ENCODE results near the gene ANXA11. TPM values are rescaled to one million over a fixed set of nuclear protein-coding genes. Genes with fewer than 3 reads are reported as not detected.

ANXA11 gene
- total and polyA plus RNA-seq, 5 donors from 2014 or later, result 252 to 316 (median 277) TPM

GRCh38 chr10:80126876-80127275 lies 78.5 kb downstream of the ANXA11 start:
- no peak overlapping the region for H3K27ac Mint-ChIP-seq
- no peak for ATAC-seq (ENCODE audit: low read depth in 2 of 2)
- H3K9me3 Mint-ChIP-seq, result no peaks in the 10 kb centered on the region
- Histone ChIP-seq H3K9me3 (ENCODE audit: control insufficient read depth in 2 of 2, low read length in 2 of 2) (no peaks in the 10 kb centered on the region), H3K27ac (ENCODE audit: insufficient read depth, low read length, poor library complexity, severe bottlenecking) (no peak overlapping the region), H3K36me3 (ENCODE audit: control insufficient read depth, insufficient read depth, low read length) (no peaks in the 10 kb centered on the region), H3K4me3 (ENCODE audit: low read depth, low read length) (no peak overlapping the region), H3K27me3 (ENCODE audit: control insufficient read depth, insufficient read depth, low read length) (peaks cover 9% of the 10 kb centered on the region), H3K4me1 (ENCODE audit: control insufficient read depth, insufficient read depth, low read length, poor library complexity, severe bottlenecking) (no peaks in the 10 kb centered on the region)
- no peaks in the 10 kb centered on the region for H3K36me3 Mint-ChIP-seq
- no peak for DNase-seq
- peaks cover 0 to under 1% (median 0%) of the 10 kb centered on the region in 4 donors for H3K4me1 Mint-ChIP-seq
- no peak overlapping the region for H3K4me3 Mint-ChIP-seq
- H3K27me3 Mint-ChIP-seq, result peaks cover 36% of the 10 kb centered on the region

- Mint-ChIP-seq H3K4me3 (no peak overlapping the region), H3K27me3 (peaks cover 37% of the 10 kb centered on the region), H3K27ac (no peak overlapping the region), H3K36me3 (no peaks in the 10 kb centered on the region), H3K4me1 (no peaks in the 10 kb centered on the region), H3K9me3 (no peaks in the 10 kb centered on the region)
- no peak overlapping the region for H3K27ac ChIP-seq (ENCODE audit: insufficient read depth, low read length, poor library complexity, severe bottlenecking)
- H3K36me3 ChIP-seq (ENCODE audit: control insufficient read depth, insufficient read depth, low read length), result no peaks in the 10 kb centered on the region
- ATAC-seq (ENCODE audit: low read depth in 2 of 2), result no peak
- H3K9me3 ChIP-seq (ENCODE audit: control insufficient read depth in 2 of 2, low read length in 2 of 2), result no peaks in the 10 kb centered on the region
- no peak overlapping the region for H3K4me3 ChIP-seq (ENCODE audit: low read depth, low read length)
- DNase-seq, result no peak
- H3K4me1 ChIP-seq (ENCODE audit: control insufficient read depth, insufficient read depth, low read length, poor library complexity, severe bottlenecking), result no peaks in the 10 kb centered on the region
- H3K27me3 ChIP-seq (ENCODE audit: control insufficient read depth, insufficient read depth, low read length), result no peaks in the 10 kb centered on the region
Observed at GRCh38 chr10:80122746-80123145, 82.6 kb downstream of the ANXA11 start.

- Mint-ChIP-seq H3K4me1 (no peaks in the 10 kb centered on the region), H3K27me3 (peaks cover 37% of the 10 kb centered on the region), H3K36me3 (no peaks in the 10 kb centered on the region), H3K9me3 (no peaks in the 10 kb centered on the region), H3K27ac (no peak overlapping the region), H3K4me3 (no peak overlapping the region)
- Histone ChIP-seq H3K4me1 (ENCODE audit: control insufficient read depth, insufficient read depth, low read length, poor library complexity, severe bottlenecking) (no peaks in the 10 kb centered on the region), H3K36me3 (ENCODE audit: control insufficient read depth, insufficient read depth, low read length) (no peaks in the 10 kb centered on the region), H3K4me3 (ENCODE audit: low read depth, low read length) (no peak overlapping the region), H3K9me3 (ENCODE audit: control insufficient read depth in 2 of 2, low read length in 2 of 2) (no peaks in the 10 kb centered on the region), H3K27me3 (ENCODE audit: control insufficient read depth, insufficient read depth, low read length) (no peaks in the 10 kb centered on the region), H3K27ac (ENCODE audit: insufficient read depth, low read length, poor library complexity, severe bottlenecking) (no peak overlapping the region)
- DNase-seq (no peak), ATAC-seq (ENCODE audit: low read depth in 2 of 2) (no peak)
Observed at GRCh38 chr10:80122110-80122710, 83.1 kb downstream of the ANXA11 start.

- H3K4me3 ChIP-seq (ENCODE audit: low read depth, low read length), result no peak overlapping the region
- Mint-ChIP-seq H3K36me3 (no peaks in the 10 kb centered on the region), H3K4me3 (no peak overlapping the region), H3K4me1 (no peaks in the 10 kb centered on the region), H3K27me3 (peaks cover 30% of the 10 kb centered on the region), H3K27ac (peak overlapping the region in 1 of 3 donors; percentile 2), H3K9me3 (no peaks in the 10 kb centered on the region)
- no peak overlapping the region for H3K27ac ChIP-seq (ENCODE audit: insufficient read depth, low read length, poor library complexity, severe bottlenecking)
- H3K9me3 ChIP-seq (ENCODE audit: control insufficient read depth in 2 of 2, low read length in 2 of 2), result no peaks in the 10 kb centered on the region
- DNase-seq (no peak), ATAC-seq (ENCODE audit: low read depth in 2 of 2) (no peak)
- H3K36me3 ChIP-seq (ENCODE audit: control insufficient read depth, insufficient read depth, low read length), result no peaks in the 10 kb centered on the region
- H3K4me1 ChIP-seq (ENCODE audit: control insufficient read depth, insufficient read depth, low read length, poor library complexity, severe bottlenecking), result no peaks in the 10 kb centered on the region
- H3K27me3 ChIP-seq (ENCODE audit: control insufficient read depth, insufficient read depth, low read length), result no peaks in the 10 kb centered on the region
Observed at GRCh38 chr10:80118669-80119068, 86.7 kb downstream of the ANXA11 start.

- Mint-ChIP-seq H3K36me3 (no peaks in the 10 kb centered on the region), H3K27ac (peak overlapping the region in 2 of 3 donors; percentile 33 to 78), H3K9me3 (peaks cover 0 to 25% (median 6%) of the 10 kb centered on the region in 7 donors), H3K4me1 (peaks cover 0 to 12% (median 5%) of the 10 kb centered on the region in 4 donors), H3K27me3 (no peaks in the 10 kb centered on the region), H3K4me3 (peak overlapping the region in 2 of 4 donors; percentile 9 to 86)
- Histone ChIP-seq H3K36me3 (ENCODE audit: control insufficient read depth, insufficient read depth, low read length) (no peaks in the 10 kb centered on the region), H3K27me3 (ENCODE audit: control insufficient read depth, insufficient read depth, low read length) (no peaks in the 10 kb centered on the region), H3K4me1 (ENCODE audit: control insufficient read depth, insufficient read depth, low read length, poor library complexity, severe bottlenecking) (no peaks in the 10 kb centered on the region), H3K4me3 (ENCODE audit: low read depth, low read length) (no peak overlapping the region), H3K9me3 (ENCODE audit: control insufficient read depth in 2 of 2, low read length in 2 of 2) (peaks cover 10 to 11% of the 10 kb centered on the region in 2 experiments), H3K27ac (ENCODE audit: insufficient read depth, low read length, poor library complexity, severe bottlenecking) (no peak overlapping the region)
- no peak for ATAC-seq (ENCODE audit: low read depth in 2 of 2)
- DNase-seq, result no peak
Observed at GRCh38 chr10:80110986-80111385, 94.4 kb downstream of the ANXA11 start.

GRCh38 chr10:80108576-80109239 lies 96.6 kb downstream of the ANXA11 start:
- Mint-ChIP-seq H3K4me3 (no peak overlapping the region), H3K9me3 (peaks cover 0 to 25% (median 6%) of the 10 kb centered on the region in 7 donors)

GRCh38 chr10:80104066-80104926 lies 101.0 kb downstream of the ANXA11 start:
- Histone ChIP-seq H3K4me3 (ENCODE audit: low read depth, low read length) (peak overlapping the region; percentile 10), H3K36me3 (ENCODE audit: control insufficient read depth, insufficient read depth, low read length) (no peaks in the 10 kb centered on the region), H3K27me3 (ENCODE audit: control insufficient read depth, insufficient read depth, low read length) (no peaks in the 10 kb centered on the region), H3K4me1 (ENCODE audit: control insufficient read depth, insufficient read depth, low read length, poor library complexity, severe bottlenecking) (peaks cover 6% of the 10 kb centered on the region), H3K9me3 (ENCODE audit: control insufficient read depth in 2 of 2, low read length in 2 of 2) (peaks cover 9 to 11% of the 10 kb centered on the region in 2 experiments), H3K27ac (ENCODE audit: insufficient read depth, low read length, poor library complexity, severe bottlenecking) (no peak overlapping the region)
- peak overlapping the region in 2 of 3 donors; percentile 52 to 68 for H3K27ac Mint-ChIP-seq
- ATAC-seq (ENCODE audit: low read depth in 2 of 2) (peak; percentile 58 to 76), DNase-seq (peak in 2 of 3 donors; percentile 21 to 34)
- H3K36me3 Mint-ChIP-seq, result no peaks in the 10 kb centered on the region
- peaks cover 0 to 19% (median 6%) of the 10 kb centered on the region in 7 donors for H3K9me3 Mint-ChIP-seq
- H3K27me3 Mint-ChIP-seq, result no peaks in the 10 kb centered on the region
- no peak overlapping the region for H3K4me3 Mint-ChIP-seq
- peaks cover 10 to 30% (median 14%) of the 10 kb centered on the region in 4 donors for H3K4me1 Mint-ChIP-seq

More at GRCh38 chr10:80108576-80109239, 96.6 kb downstream of the ANXA11 start:
- H3K36me3 ChIP-seq (ENCODE audit: control insufficient read depth, insufficient read depth, low read length), result no peaks in the 10 kb centered on the region
- H3K4me1 Mint-ChIP-seq, result peaks cover 10 to 28% (median 17%) of the 10 kb centered on the region in 4 donors
- no peak overlapping the region for H3K4me3 ChIP-seq (ENCODE audit: low read depth, low read length)
- no peaks in the 10 kb centered on the region for H3K27me3 Mint-ChIP-seq
- H3K27me3 ChIP-seq (ENCODE audit: control insufficient read depth, insufficient read depth, low read length), result no peaks in the 10 kb centered on the region
- peaks cover 6% of the 10 kb centered on the region for H3K4me1 ChIP-seq (ENCODE audit: control insufficient read depth, insufficient read depth, low read length, poor library complexity, severe bottlenecking)
- H3K9me3 ChIP-seq (ENCODE audit: control insufficient read depth in 2 of 2, low read length in 2 of 2), result peaks cover 10 to 11% of the 10 kb centered on the region in 2 experiments
- ATAC-seq (ENCODE audit: low read depth in 2 of 2) (no peak), DNase-seq (no peak)
- H3K36me3 Mint-ChIP-seq, result no peaks in the 10 kb centered on the region
- no peak overlapping the region for H3K27ac ChIP-seq (ENCODE audit: insufficient read depth, low read length, poor library complexity, severe bottlenecking)
- H3K27ac Mint-ChIP-seq, result peak overlapping the region in 1 of 3 donors; percentile 53

Data from CD4-positive, CD25-positive, alpha-beta regulatory T cell (primary cell).